Left colon (tissue), 2 donors: Measurements from ENCODE around the gene KBTBD13. TPM values are rescaled to one million over a fixed set of nuclear protein-coding genes. Genes with fewer than 3 reads are reported as not detected.

Experiments used
- total RNA-seq, 2 donors: library from RNA; stranded (reverse); fragmentation: NEBNext Ultra II Directional; extraction: Animal tissue kit (Norgen Biotek cat#: 25700); gene quantifications; one replicate each; pipeline ENCODE4 v1.2.1, GENCODE V29; 2021
- donor health status: DM: no; HTN: no; CAD: no.
- donor health status: DM: yes; HTN: yes; CAD: no.

KBTBD13 gene
- total RNA-seq, 2 donors from 2014 or later = 0.08 TPM; not detected in 1

Other genes with a start within 250 kb of the KBTBD13 start
- 10 to 100 TPM in 1 of 2 donors, 1 to 10 TPM in 1; 4.6 to 10.7 TPM for gene PLEKHO2, start 234.8 kb upstream of the KBTBD13 start, total RNA-seq
- gene ANKDD1A, start 164.8 kb upstream of the KBTBD13 start, total RNA-seq = 1 to 10 TPM; 1.1 to 2.0 TPM
- gene SPG21, start 86.8 kb upstream of the KBTBD13 start, total RNA-seq = 10 to 100 TPM; 51.5 to 63.5 TPM
- 10 to 100 TPM; 19.8 to 20.7 TPM for gene MTFMT, start 47.1 kb upstream of the KBTBD13 start, total RNA-seq
- 100 to 1,000 TPM; 104 to 127 TPM for gene SLC51B, start 31.4 kb upstream of the KBTBD13 start, total RNA-seq
- 1 to 10 TPM; 2.0 to 9.2 TPM for gene RASL12, start 8.8 kb upstream of the KBTBD13 start, total RNA-seq
- 1 to 10 TPM; 2.3 to 3.2 TPM for gene UBAP1L, start 38.5 kb downstream of the KBTBD13 start, total RNA-seq
- gene PDCD7, start 57.1 kb downstream of the KBTBD13 start, total RNA-seq = 10 to 100 TPM; 14.9 to 16.8 TPM
- 10 to 100 TPM; 49.2 to 51.9 TPM for gene CLPX, start 108.6 kb downstream of the KBTBD13 start, total RNA-seq
- gene CILP, start 134.7 kb downstream of the KBTBD13 start, total RNA-seq = 10 to 100 TPM in 1 of 2 donors, 1 to 10 TPM in 1; 3.5 to 13.4 TPM
- 1 to 10 TPM; 7.6 to 9.0 TPM for gene PARP16, start 210.1 kb downstream of the KBTBD13 start, total RNA-seq
- not detected for gene RNU5A-1, start 219.3 kb downstream of the KBTBD13 start, total RNA-seq
- not detected for gene RNU5B-1, start 227.9 kb downstream of the KBTBD13 start, total RNA-seq